ENCODE measurements around the gene CENPS.
"Not testable (repeated sequence)": the region's sequence is repeated elsewhere in the genome, so short reads cannot be mapped to it uniquely, and the experiment has no call there.

CENPS gene

GRCh38 chr1:10473145-10473765 lies 43.0 kb downstream of the CENPS start:
- Histone ChIP-seq H3K27me3 (ENCODE audit: low read depth) (no peaks in the 10 kb centered on the region), H3K4me3 (no peak overlapping the region), H3K4me1 (peaks cover 19% of the 10 kb centered on the region), H3K9me3 (no peaks in the 10 kb centered on the region), H3K36me3 (replicated peaks) (peaks cover 13% of the 10 kb centered on the region)
- in situ Hi-C loops (cut with MboI; ENCODE audit: low sequenced_read_pairs), result no loop called here
- DNase-seq (ENCODE audit: low spot score in 2 of 2), result no peak

DNA sequence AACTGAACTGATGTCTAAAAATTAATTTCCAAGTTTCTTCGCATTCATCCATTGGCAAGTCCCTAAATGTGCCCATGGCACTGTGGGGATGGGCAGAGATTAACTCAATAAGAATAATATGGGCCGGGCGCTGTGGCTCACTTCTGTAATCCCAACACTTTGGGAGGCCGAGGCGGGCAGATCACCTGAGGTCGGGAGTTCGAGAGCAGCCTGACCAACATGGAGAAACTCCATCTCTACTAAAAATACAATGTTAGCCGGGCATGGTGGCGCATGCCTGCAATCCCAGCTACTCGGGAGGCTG lies 44.0 kb downstream of the CENPS start:
- H3K9me3 ChIP-seq; in situ Hi-C loops (cut with MboI; ENCODE audit: low sequenced_read_pairs); H3K36me3 ChIP-seq (replicated peaks); H3K27me3 ChIP-seq (ENCODE audit: low read depth); DNase-seq (ENCODE audit: low spot score in 2 of 2): not testable (repeated sequence)
- peaks cover 19% of the 10 kb centered on the region for H3K4me1 ChIP-seq
- H3K4me3 ChIP-seq, result peak overlapping the region; percentile 84

DNA sequence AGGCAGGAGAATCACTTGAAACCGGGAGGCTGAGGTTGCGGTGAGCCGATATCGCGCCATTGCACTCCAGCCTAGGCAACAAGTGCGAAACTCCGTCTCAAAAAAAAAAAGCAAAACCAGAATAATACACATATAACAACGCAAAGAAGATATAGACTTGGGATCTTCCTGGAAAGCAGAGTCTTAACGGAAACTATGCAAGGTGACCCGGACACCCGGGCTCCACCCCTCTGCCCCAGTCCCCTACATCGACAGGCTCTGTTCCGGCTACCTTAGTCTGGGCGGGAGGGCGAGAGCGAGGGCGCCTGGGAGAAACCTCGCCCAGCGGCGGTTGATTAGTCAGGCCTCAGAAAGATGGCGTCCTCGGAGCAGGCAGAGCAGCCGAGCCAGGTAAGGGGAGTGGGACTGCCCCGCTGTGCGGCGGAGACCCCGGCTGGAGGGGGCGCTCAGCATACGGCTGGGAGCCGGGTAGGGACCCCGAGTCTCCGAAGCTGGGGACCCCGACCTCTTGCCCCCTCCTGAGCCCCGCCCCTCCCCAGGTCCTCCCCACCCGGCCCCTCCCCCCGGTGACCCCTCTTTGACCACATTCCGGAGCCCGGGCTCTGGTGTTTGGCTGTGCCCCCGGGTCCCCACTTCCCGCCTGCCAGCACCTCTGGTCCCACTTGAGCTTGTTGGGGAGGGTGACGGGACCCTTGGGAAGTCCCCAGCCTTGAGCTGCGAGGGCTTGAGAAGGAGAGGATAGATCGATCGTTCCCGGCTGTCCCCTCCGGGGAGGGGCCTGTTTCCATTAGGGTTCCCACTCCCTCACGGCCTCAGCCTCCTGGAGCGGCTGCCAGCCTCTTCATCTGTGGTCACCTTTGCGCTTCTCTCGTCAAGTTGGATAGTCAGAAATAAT lies 44.6 kb downstream of the CENPS start, which contains the start of gene PEX14:
TSS of gene PEX14 (plus strand) at position 338 of the 895 bp plus-strand sequence. CDS start at position 355, 17 bp downstream.
- DNase-seq (ENCODE audit: low spot score in 2 of 2), result peak; percentile 92 to 95
- Histone ChIP-seq H3K36me3 (replicated peaks) (no peaks in the 10 kb centered on the region; the same call in 1 of the 2 replicates), H3K4me1 (peaks cover 19% of the 10 kb centered on the region), H3K9me3 (no peaks in the 10 kb centered on the region), H3K4me3 (peak within 1 kb of the TSS; percentile 84), H3K27me3 (ENCODE audit: low read depth) (no peaks in the 10 kb centered on the region)
- in situ Hi-C loops (cut with MboI; ENCODE audit: low sequenced_read_pairs), result loop anchor here (25.0 kb wide), 1 partner anchor 88 kb away; the partner anchor contains the start of gene PGD

DNA sequence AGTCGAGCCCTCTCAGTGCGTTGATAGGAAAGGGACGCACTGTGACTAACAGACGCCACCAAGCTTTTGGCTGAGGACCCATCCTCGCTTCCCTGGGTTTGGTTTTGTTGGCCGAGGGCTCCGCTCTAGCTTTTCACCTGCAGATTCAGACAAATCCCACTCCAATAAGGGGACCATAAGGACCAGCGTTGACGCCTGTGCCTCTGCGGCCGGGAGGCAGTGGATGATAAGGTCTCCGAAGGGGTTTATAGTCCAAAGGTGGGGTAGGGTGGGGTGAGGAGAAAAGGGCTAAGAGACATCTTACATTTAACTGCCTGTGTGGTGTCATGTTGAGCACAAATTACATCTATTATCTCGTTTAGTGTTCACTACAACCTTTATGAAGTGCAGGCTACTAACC lies 45.3 kb downstream of the CENPS start:
- Histone ChIP-seq H3K36me3 (replicated peaks) (no peaks in the 10 kb centered on the region), H3K4me3 (peak overlapping the region; percentile 84), H3K9me3 (no peaks in the 10 kb centered on the region), H3K4me1 (peaks cover 19% of the 10 kb centered on the region), H3K27me3 (ENCODE audit: low read depth) (no peaks in the 10 kb centered on the region)
- no peak for DNase-seq (ENCODE audit: low spot score in 2 of 2)
- in situ Hi-C loops (cut with MboI; ENCODE audit: low sequenced_read_pairs), result loop anchor here (25.0 kb wide), 1 partner anchor 88 kb away; the partner anchor contains the start of gene PGD

DNA sequence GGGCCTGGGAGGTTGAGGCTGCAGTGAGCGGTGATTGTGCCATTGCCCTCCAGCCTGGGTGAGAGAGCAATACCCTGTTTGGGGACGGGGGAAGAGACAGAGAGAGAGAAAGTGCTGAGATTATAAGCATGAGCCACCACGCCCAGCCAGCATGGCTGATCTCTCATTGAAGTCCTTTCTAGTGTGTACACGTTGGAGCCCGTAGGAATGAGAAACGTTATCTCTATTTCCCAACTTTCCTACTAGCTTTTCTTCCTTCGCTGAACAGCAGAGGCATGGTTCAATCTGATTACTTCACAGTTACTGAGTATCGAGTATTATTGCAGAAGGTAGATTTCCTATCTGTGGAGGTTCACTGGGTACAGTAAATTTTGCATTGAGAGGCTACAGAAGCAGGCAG lies 49.1 kb downstream of the CENPS start:
- Histone ChIP-seq H3K4me3 (no peak overlapping the region), H3K4me1 (peaks cover 8% of the 10 kb centered on the region), H3K9me3 (no peaks in the 10 kb centered on the region), H3K27me3 (ENCODE audit: low read depth) (no peaks in the 10 kb centered on the region), H3K36me3 (replicated peaks) (no peaks in the 10 kb centered on the region)
- in situ Hi-C loops (cut with MboI; ENCODE audit: low sequenced_read_pairs), result loop anchor here (25.0 kb wide), 1 partner anchor 92 kb away; the partner anchor contains the start of gene PGD
- no peak for DNase-seq (ENCODE audit: low spot score in 2 of 2)

DNA sequence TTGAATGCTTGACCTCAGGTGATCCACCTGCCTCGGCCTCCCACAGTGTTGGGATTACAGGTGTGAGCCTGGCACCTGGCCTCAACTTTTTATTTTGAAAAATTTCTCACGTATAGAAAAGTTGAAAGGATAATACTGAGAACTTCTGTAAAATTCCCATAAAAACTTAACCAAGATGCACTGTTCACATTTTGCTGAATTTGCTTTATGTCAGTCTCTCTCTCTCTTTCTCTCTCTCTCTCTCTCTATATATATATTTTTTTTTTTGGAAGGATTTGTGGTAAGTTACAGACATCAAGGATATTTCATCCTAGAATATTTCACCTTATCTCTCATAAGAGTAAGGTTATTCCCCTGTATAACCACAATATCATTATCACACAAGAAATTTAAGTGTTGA lies 50.4 kb downstream of the CENPS start:
- Histone ChIP-seq H3K27me3 (ENCODE audit: low read depth) (no peaks in the 10 kb centered on the region), H3K4me3 (no peak overlapping the region), H3K36me3 (replicated peaks) (no peaks in the 10 kb centered on the region), H3K9me3 (no peaks in the 10 kb centered on the region), H3K4me1 (peaks cover 6% of the 10 kb centered on the region)
- in situ Hi-C loops (cut with MboI; ENCODE audit: low sequenced_read_pairs), result loop anchor here (25.0 kb wide), 1 partner anchor 93 kb away; the partner anchor contains the start of gene PGD
- DNase-seq (ENCODE audit: low spot score in 2 of 2), result no peak

DNA sequence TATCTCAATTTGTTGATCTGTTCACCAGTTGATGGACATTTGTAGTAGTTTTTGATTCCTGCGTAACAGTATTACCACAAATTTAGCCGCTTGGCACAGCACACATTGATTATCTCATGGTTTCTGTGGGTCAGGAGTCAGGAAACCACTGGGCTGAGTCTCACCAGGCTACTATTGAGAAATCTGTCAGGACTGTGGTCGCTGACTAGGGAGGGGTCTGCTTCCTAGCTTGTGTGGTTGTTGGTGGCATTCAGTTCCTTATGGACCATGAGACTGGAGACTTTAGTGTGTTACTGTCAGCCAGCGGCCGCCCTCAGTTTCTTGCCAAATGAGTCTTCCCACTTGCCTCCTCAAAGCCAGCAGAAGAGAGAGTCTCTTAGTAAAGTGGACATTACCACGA lies 54.3 kb downstream of the CENPS start:
- Histone ChIP-seq H3K9me3 (peaks cover 4% of the 10 kb centered on the region; the same call in 1 of the 2 replicates), H3K36me3 (replicated peaks) (no peaks in the 10 kb centered on the region), H3K4me1 (peaks cover 3% of the 10 kb centered on the region; the same call in 1 of the 2 replicates), H3K27me3 (ENCODE audit: low read depth) (no peaks in the 10 kb centered on the region), H3K4me3 (no peak overlapping the region)
- DNase-seq (ENCODE audit: low spot score in 2 of 2), result no peak
- in situ Hi-C loops (cut with MboI; ENCODE audit: low sequenced_read_pairs), result loop anchor here (25.0 kb wide), 1 partner anchor 97 kb away; the partner anchor contains the start of gene PGD

DNA sequence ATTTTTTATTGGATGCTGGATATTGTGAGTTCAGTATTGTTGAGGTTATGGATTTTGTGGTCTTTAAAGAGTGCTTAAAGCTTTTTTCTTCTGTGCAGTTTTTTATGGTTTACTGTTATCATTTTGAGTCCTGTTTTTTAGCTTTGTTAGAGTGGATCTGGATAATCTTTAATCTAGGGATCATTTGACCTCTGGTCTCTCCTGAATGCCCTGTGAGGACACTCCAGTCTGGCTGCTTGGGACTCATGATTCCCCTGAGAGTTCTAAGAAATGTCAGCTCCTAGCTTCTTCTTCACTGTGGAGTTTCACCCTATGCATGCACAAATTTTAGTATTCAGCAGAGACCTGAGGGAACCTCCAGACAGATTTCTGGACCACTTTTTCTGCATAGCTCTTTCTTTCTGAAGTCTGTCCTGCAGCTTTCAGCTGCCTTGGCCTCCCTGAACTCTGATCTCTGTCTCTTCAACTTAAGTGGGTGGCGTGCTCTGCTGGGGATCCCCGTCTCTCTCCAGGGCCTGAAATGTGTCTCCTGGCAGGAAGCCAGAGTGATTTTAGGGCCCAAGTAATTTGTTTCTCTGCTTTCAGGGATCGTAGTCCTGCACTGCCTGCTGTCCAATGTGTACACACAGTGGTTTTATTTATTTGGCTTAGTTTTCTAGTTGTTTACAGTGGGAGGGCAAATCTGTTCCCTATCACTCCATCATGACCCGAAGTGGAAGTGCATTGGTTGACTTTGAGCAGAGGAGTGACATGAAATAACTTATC lies 59.2 kb downstream of the CENPS start:
- H3K36me3 ChIP-seq (replicated peaks), result no peaks in the 10 kb centered on the region
- in situ Hi-C loops (cut with MboI; ENCODE audit: low sequenced_read_pairs), result loop anchor here (25.0 kb wide), 1 partner anchor 102 kb away; the partner anchor contains the start of gene PGD
- no peaks in the 10 kb centered on the region for H3K27me3 ChIP-seq (ENCODE audit: low read depth)
- H3K4me1 ChIP-seq, result peaks cover 23% of the 10 kb centered on the region
- no peak for DNase-seq (ENCODE audit: low spot score in 2 of 2)
- H3K9me3 ChIP-seq, result peaks cover 4% of the 10 kb centered on the region; the same call in 1 of the 2 replicates
- no peak overlapping the region for H3K4me3 ChIP-seq

DNA sequence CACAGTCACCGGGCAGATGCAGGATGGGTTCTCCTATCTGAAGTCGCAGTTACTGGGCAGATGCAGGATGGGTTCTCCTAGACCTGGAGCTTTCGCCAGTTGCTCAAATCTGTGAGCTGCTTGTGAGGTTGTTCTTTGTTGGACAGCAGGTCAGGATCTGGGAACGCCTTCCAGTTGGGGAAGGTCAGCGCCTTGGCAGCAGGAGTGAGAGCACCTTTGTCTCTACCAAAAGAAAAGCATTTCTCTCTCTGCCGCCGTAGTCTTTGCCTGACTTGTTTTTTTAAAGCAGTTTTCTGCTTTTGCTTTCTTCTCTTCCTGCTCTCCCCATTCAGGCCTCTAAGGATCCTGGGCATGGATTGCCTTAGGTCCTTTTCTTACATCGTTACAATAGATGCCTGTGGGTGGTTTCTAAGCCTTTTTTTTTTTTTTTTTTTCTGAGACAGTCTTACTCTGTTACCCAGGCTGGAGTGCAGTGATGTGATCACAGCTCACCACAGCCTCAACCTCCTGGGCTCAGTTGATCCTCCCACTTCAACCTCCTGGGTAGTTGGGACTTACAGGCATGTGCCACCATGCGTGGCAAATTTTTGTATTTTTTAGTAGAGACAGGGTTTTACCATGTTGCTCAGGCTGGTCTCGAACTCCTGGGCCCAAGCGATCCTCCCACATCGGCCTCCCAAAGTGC lies 60.2 kb downstream of the CENPS start:
- Histone ChIP-seq H3K4me1 (peaks cover 26% of the 10 kb centered on the region), H3K4me3 (no peak overlapping the region), H3K9me3 (peaks cover 4% of the 10 kb centered on the region; the same call in 1 of the 2 replicates), H3K27me3 (ENCODE audit: low read depth) (no peaks in the 10 kb centered on the region), H3K36me3 (replicated peaks) (no peaks in the 10 kb centered on the region)
- in situ Hi-C loops (cut with MboI; ENCODE audit: low sequenced_read_pairs), result loop anchor here (25.0 kb wide), 1 partner anchor 103 kb away; the partner anchor contains the start of gene PGD
- DNase-seq (ENCODE audit: low spot score in 2 of 2), result no peak

Measured in HAP-1 (cell line).